Breast epithelium (tissue), 3 donors: ENCODE data around the gene CTAG2. TPM values are rescaled to one million over a fixed set of nuclear protein-coding genes. Genes with fewer than 3 reads are reported as not detected.

Source experiments
- total RNA-seq, 3 donors: library from RNA; depleted of rRNA; stranded (reverse); fragments of >200 nt; gene quantifications; one replicate each; pipeline ENCODE4 v1.1.0, GENCODE V29; 2016

The CTAG2 gene
- total RNA-seq, 3 donors from 2014 or later, result not detected

Other genes starting within 250 kb of the CTAG2 start
- gene DNASE1L1, start 244.3 kb downstream of the CTAG2 start, total RNA-seq, result 10 to 100 TPM; 26.2 to 44.3 (median 26.9) TPM
- gene TAFAZZIN, start 242.0 kb downstream of the CTAG2 start, total RNA-seq, result 10 to 100 TPM; 27.7 to 53.7 (median 44.2) TPM
- 10 to 100 TPM; 31.5 to 57.1 (median 34.8) TPM for gene ATP6AP1, start 224.9 kb downstream of the CTAG2 start, total RNA-seq
- gene GDI1, start 216.4 kb downstream of the CTAG2 start, total RNA-seq, result 100 to 1,000 TPM in 1 of 3 donors, 10 to 100 TPM in 2; 94.0 to 105 (median 97.3) TPM
- 10 to 100 TPM; 30.7 to 94.4 (median 64.2) TPM for gene FAM50A, start 209.4 kb downstream of the CTAG2 start, total RNA-seq
- 10 to 100 TPM in 2 of 3 donors, 1 to 10 TPM in 1; 6.1 to 10.8 (median 10.1) TPM for gene PLXNA3, start 195.3 kb downstream of the CTAG2 start, total RNA-seq
- gene LAGE3, start 174.3 kb downstream of the CTAG2 start, total RNA-seq, result 10 to 100 TPM; 21.1 to 38.0 (median 28.8) TPM
- 10 to 100 TPM; 36.2 to 40.1 (median 38.3) TPM for gene UBL4A, start 167.0 kb downstream of the CTAG2 start, total RNA-seq
- gene SLC10A3, start 162.9 kb downstream of the CTAG2 start, total RNA-seq, result 10 to 100 TPM; 17.0 to 24.0 (median 19.5) TPM
- 10 to 100 TPM; 38.8 to 42.6 (median 41.3) TPM for gene FAM3A, start 137.3 kb downstream of the CTAG2 start, total RNA-seq
- gene G6PD, start 106.7 kb downstream of the CTAG2 start, total RNA-seq, result 10 to 100 TPM; 25.6 to 45.2 (median 38.2) TPM
- gene IKBKG, start 106.0 kb downstream of the CTAG2 start, total RNA-seq, result 10 to 100 TPM; 10.5 to 15.2 (median 12.6) TPM
- gene CTAG1A, start 68.4 kb downstream of the CTAG2 start, total RNA-seq, result 1 to 10 TPM in 1 of 3 donors, not detected in 2; 2.3 TPM
- 1 to 10 TPM in 1 of 3 donors, not detected in 2; 2.3 TPM for gene CTAG1B, start 34.3 kb downstream of the CTAG2 start, total RNA-seq
- gene GAB3, start 97.5 kb upstream of the CTAG2 start, total RNA-seq, result 1 to 10 TPM; 3.9 to 8.5 (median 5.3) TPM
- 10 to 100 TPM; 23.2 to 41.0 (median 40.5) TPM for gene DKC1, start 109.3 kb upstream of the CTAG2 start, total RNA-seq
- gene MPP1, start 151.9 kb upstream of the CTAG2 start, total RNA-seq, result 10 to 100 TPM; 19.3 to 55.4 (median 24.3) TPM
- gene SMIM9, start 181.1 kb upstream of the CTAG2 start, total RNA-seq, result not detected
- 1 to 10 TPM; 3.2 to 8.5 (median 7.6) TPM for gene F8A1, start 232.8 kb upstream of the CTAG2 start, total RNA-seq